Measurements from ENCODE around the gene ZFYVE19. TPM values are rescaled to one million over a fixed set of nuclear protein-coding genes. Genes with fewer than 3 reads are reported as not detected.
"Not testable (repeated sequence)": the region's sequence is repeated elsewhere in the genome, so short reads cannot be mapped to it uniquely, and the experiment has no call there.

ZFYVE19 gene
- total RNA-seq, 1 experiment from 2014 or later = 19.2 TPM

GRCh38 chr15:40857601-40858341 is 50.9 kb downstream of the ZFYVE19 start:
- intact Hi-C loops (cut with micrococcal nuclease) = loop anchor here (1.0 to 5.0 kb wide), 2 partner anchors 35 to 110 kb away; no protein-coding TSS in a partner anchor
- TF ChIP-seq CTCF (IDR thresholded peaks at IDR 0.05; ENCODE audit: unreplicated experiment) = peak; percentile 89
- peak; percentile 80 for DNase-seq (ENCODE audit: unreplicated experiment)
- Mint-ChIP-seq H3K9me3 (ENCODE audit: unreplicated experiment) (no peaks in the 10 kb centered on the region), H3K27me3 (ENCODE audit: insufficient read depth, unreplicated experiment) (no peaks in the 10 kb centered on the region), H3K4me3 (ENCODE audit: unreplicated experiment) (no peak overlapping the region), H3K4me1 (ENCODE audit: insufficient read depth, unreplicated experiment) (peaks cover 22% of the 10 kb centered on the region), H3K36me3 (ENCODE audit: insufficient read depth, unreplicated experiment) (peaks cover 37% of the 10 kb centered on the region), H3K27ac (ENCODE audit: low read depth, unreplicated experiment) (no peak overlapping the region)
- CTCF ChIA-PET = interaction anchor here (0.5 to 7.8 kb wide), 47 partner anchors 11 to 945 kb away, joined by 3 to 131 read pairs (median 4); partner anchors contain the start of genes C15orf62, CHP1, DLL4 and DNAJC17
- no TSS peak for BruUV-seq (replicated peaks)
- POLR2A ChIA-PET = interaction anchor here (0.6 to 7.8 kb wide), 11 partner anchors 12 to 111 kb away, joined by 3 to 68 read pairs (median 3); partner anchors contain the start of genes DNAJC17, RHOV, SPINT1 and VPS18

GRCh38 chr15:40858706-40859105 is 51.8 kb downstream of the ZFYVE19 start:
- no peak for DNase-seq (ENCODE audit: unreplicated experiment)
- Mint-ChIP-seq H3K36me3 (ENCODE audit: insufficient read depth, unreplicated experiment) (peaks cover 28% of the 10 kb centered on the region), H3K27me3 (ENCODE audit: insufficient read depth, unreplicated experiment) (no peaks in the 10 kb centered on the region), H3K4me3 (ENCODE audit: unreplicated experiment) (no peak overlapping the region), H3K4me1 (ENCODE audit: insufficient read depth, unreplicated experiment) (peaks cover 25% of the 10 kb centered on the region), H3K27ac (ENCODE audit: low read depth, unreplicated experiment) (peak overlapping the region; percentile 73), H3K9me3 (ENCODE audit: unreplicated experiment) (no peaks in the 10 kb centered on the region)
- ChIA-PET CTCF (interaction anchor here (0.6 to 7.8 kb wide), 19 partner anchors 12 to 372 kb away, joined by 3 to 131 read pairs (median 7); partner anchors contain the start of genes CHP1, DNAJC17, SPINT1 and VPS18), POLR2A (interaction anchor here (0.6 to 7.8 kb wide), 12 partner anchors 13 to 164 kb away, joined by 3 to 68 read pairs (median 5); partner anchors contain the start of genes DNAJC17, RAD51, RHOV and SPINT1)
- intact Hi-C loops (cut with micrococcal nuclease) = loop anchor here (5.0 kb wide), 1 partner anchor 111 kb away; no protein-coding TSS in a partner anchor
- TF ChIP-seq CTCF (IDR thresholded peaks at IDR 0.05; ENCODE audit: unreplicated experiment) = no peak
- no TSS peak for BruUV-seq (replicated peaks)

GRCh38 chr15:40859206-40859851 is 52.4 kb downstream of the ZFYVE19 start:
- TF ChIP-seq CTCF (IDR thresholded peaks at IDR 0.05; ENCODE audit: unreplicated experiment) = peak; percentile 81
- Mint-ChIP-seq H3K27ac (ENCODE audit: low read depth, unreplicated experiment) (peak overlapping the region; percentile 73), H3K27me3 (ENCODE audit: insufficient read depth, unreplicated experiment) (no peaks in the 10 kb centered on the region), H3K4me3 (ENCODE audit: unreplicated experiment) (no peak overlapping the region), H3K9me3 (ENCODE audit: unreplicated experiment) (no peaks in the 10 kb centered on the region), H3K36me3 (ENCODE audit: insufficient read depth, unreplicated experiment) (peaks cover 21% of the 10 kb centered on the region), H3K4me1 (ENCODE audit: insufficient read depth, unreplicated experiment) (peaks cover 30% of the 10 kb centered on the region)
- CTCF ChIA-PET = interaction anchor here (0.6 to 7.8 kb wide), 13 partner anchors 12 to 1605 kb away, joined by 3 to 131 read pairs (median 3); partner anchors contain the start of genes DNAJC17, SPINT1, VPS18 and ZFYVE19
- POLR2A ChIA-PET = interaction anchor here (0.6 to 7.8 kb wide), 12 partner anchors 10 to 165 kb away, joined by 3 to 68 read pairs (median 5); partner anchors contain the start of genes DNAJC17, RAD51, RHOV and SPINT1
- BruUV-seq (replicated peaks) = no TSS peak
- intact Hi-C loops (cut with micrococcal nuclease) = loop anchor here (5.0 kb wide), 1 partner anchor 112 kb away; no protein-coding TSS in a partner anchor
- peak; percentile 91 for DNase-seq (ENCODE audit: unreplicated experiment)

GRCh38 chr15:40861147-40861546 is 54.3 kb downstream of the ZFYVE19 start:
- intact Hi-C loops (cut with micrococcal nuclease); DNase-seq (ENCODE audit: unreplicated experiment); H3K9me3 Mint-ChIP-seq (ENCODE audit: unreplicated experiment); H3K27me3 Mint-ChIP-seq (ENCODE audit: insufficient read depth, unreplicated experiment); H3K27ac Mint-ChIP-seq (ENCODE audit: low read depth, unreplicated experiment); H3K4me3 Mint-ChIP-seq (ENCODE audit: unreplicated experiment); BruUV-seq (replicated peaks): not testable (repeated sequence)
- ChIA-PET POLR2A (interaction anchor here (0.8 to 7.8 kb wide), 3 partner anchors 18 to 34 kb away, joined by 4 to 68 read pairs (median 63); partner anchors contain the start of genes SPINT1 and VPS18), CTCF (interaction anchor here (0.6 to 7.8 kb wide), 3 partner anchors 14 to 464 kb away, joined by 3 to 131 read pairs (median 130); partner anchors contain the start of genes SPINT1 and VPS18)
- H3K36me3 Mint-ChIP-seq (ENCODE audit: insufficient read depth, unreplicated experiment) = peaks cover 19% of the 10 kb centered on the region
- peaks cover 35% of the 10 kb centered on the region for H3K4me1 Mint-ChIP-seq (ENCODE audit: insufficient read depth, unreplicated experiment)
